Body of pancreas (tissue), 4 donors: Measurements from ENCODE around the gene ELANE.

ENCODE experiments used
- CTCF ChIP-seq, 7 experiments: fragments of 450-650 bp in 4 of 7; fragments of 200-600 bp in 3 of 7; sonication (generic) in 3 of 7; IDR thresholded peaks; one replicate each; pipeline ENCODE4 v1.5.1; 2016 to 2019; ENCODE audit warnings: antibody characterized with exemption in 7 of 7
- POLR2A ChIP-seq, 3 donors: fragments of 450-650 bp; IDR thresholded peaks; one replicate each; pipeline ENCODE4 v1.6.1; 2016; ENCODE audit warnings: antibody characterized with exemption in 3 of 3, mild to moderate bottlenecking in 2 of 3

GRCh38 chr19:904545-904944, 52.4 kb downstream of the ELANE start:
- no peak for TF ChIP-seq CTCF (IDR thresholded peaks at IDR 0.05)
- no peak for TF ChIP-seq POLR2A (IDR thresholded peaks at IDR 0.05)
